NT2/D1 (cell line): ENCODE measurements around the gene FZR1.

Experiments
- DNase-seq: peaks from one replicate; pipeline ENCODE4 v3.0.0-alpha.2; 2011; ENCODE audit warnings: low read depth, low spot score
- H3K27me3 ChIP-seq: 2 replicates; pipeline ENCODE4 v1.6.0; 2011; ENCODE audit warnings: mild to moderate bottlenecking; ENCODE audit not compliant: insufficient read length, insufficient read depth
- H3K36me3 ChIP-seq: 2 replicates; pipeline ENCODE4 v1.6.1; 2011; ENCODE audit warnings: mild to moderate bottlenecking, low read length, mixed read lengths; ENCODE audit not compliant: insufficient read depth, insufficient read length
- H3K4me1 ChIP-seq: 2 replicates; pipeline ENCODE4 v1.5.1; 2011; ENCODE audit not compliant: insufficient read depth, insufficient read length
- H3K4me3 ChIP-seq: 2 replicates; pipeline ENCODE4 v1.5.1; 2011; ENCODE audit warnings: low read depth; ENCODE audit not compliant: insufficient read length
- H3K9ac ChIP-seq: 2 replicates; pipeline ENCODE4 v1.6.0; 2011; ENCODE audit warnings: low read depth; ENCODE audit not compliant: insufficient read length
- H3K9me3 ChIP-seq: 2 replicates; pipeline ENCODE4 v1.5.1; 2011; ENCODE audit warnings: mild to moderate bottlenecking, low read length; ENCODE audit not compliant: insufficient read depth
- SUZ12 ChIP-seq: IDR thresholded peaks from 2 replicates; pipeline ENCODE4 v1.6.1; 2011; ENCODE audit not compliant: insufficient read length, insufficient read depth; ENCODE audit errors: extremely low read depth
- YY1 ChIP-seq: IDR thresholded peaks from 2 replicates; pipeline ENCODE4 v1.6.1; 2011; ENCODE audit not compliant: insufficient read length, insufficient read depth
- ZNF274 ChIP-seq: IDR thresholded peaks from 2 replicates; pipeline ENCODE4 v1.6.1; 2011; ENCODE audit warnings: mild to moderate bottlenecking, low read depth, low read length

Gene FZR1

GRCh38 chr19:3481241-3482090 is 24.6 kb upstream of the FZR1 start:
- peaks cover 11% of the 10 kb centered on the region for H3K4me1 ChIP-seq
- TF ChIP-seq ZNF274 (no peak), YY1 (no peak), SUZ12 (no peak)
- H3K27me3 ChIP-seq, result peaks cover 4% of the 10 kb centered on the region
- DNase-seq, result no peak
- no peak overlapping the region for H3K9ac ChIP-seq
- H3K36me3 ChIP-seq, result no peaks in the 10 kb centered on the region
- H3K4me3 ChIP-seq, result no peak overlapping the region
- no peaks in the 10 kb centered on the region for H3K9me3 ChIP-seq

- TF ChIP-seq YY1, result no peak
- no peak for TF ChIP-seq ZNF274
- no peak for TF ChIP-seq SUZ12
- no peak for DNase-seq
- no peak overlapping the region for H3K4me3 ChIP-seq
Observed at GRCh38 chr19:3482507-3483225, 23.4 kb upstream of the FZR1 start.

GRCh38 chr19:3483226-3483628 is 22.9 kb upstream of the FZR1 start, which contains the start of gene SMIM44:
SMIM44 (minus strand) TSS chr19:3483441; CDS start chr19:3483403, 38 bp downstream.
- DNase-seq, result no peak
- peaks cover 11% of the 10 kb centered on the region for H3K4me1 ChIP-seq
- TF ChIP-seq YY1 (no peak), SUZ12 (no peak), ZNF274 (no peak)
- no peaks in the 10 kb centered on the region for H3K9me3 ChIP-seq
- no peak within 1 kb of the TSS for H3K4me3 ChIP-seq
- H3K27me3 ChIP-seq, result no peaks in the 10 kb centered on the region
- no peak within 1 kb of the TSS for H3K9ac ChIP-seq
- H3K36me3 ChIP-seq, result peaks cover 12% of the 10 kb centered on the region

More at GRCh38 chr19:3482507-3483225, 23.4 kb upstream of the FZR1 start:
- H3K36me3 ChIP-seq, result peaks cover 7% of the 10 kb centered on the region
- no peak overlapping the region for H3K9ac ChIP-seq
- H3K9me3 ChIP-seq, result no peaks in the 10 kb centered on the region
- H3K4me1 ChIP-seq, result peaks cover 11% of the 10 kb centered on the region
- H3K27me3 ChIP-seq, result peaks cover 2% of the 10 kb centered on the region

- H3K4me3 ChIP-seq, result no peak overlapping the region
- H3K4me1 ChIP-seq, result peaks cover 24% of the 10 kb centered on the region
- no peaks in the 10 kb centered on the region for H3K9me3 ChIP-seq
- no peak for DNase-seq
- H3K36me3 ChIP-seq, result peaks cover 76% of the 10 kb centered on the region
- H3K9ac ChIP-seq, result no peak overlapping the region
- no peaks in the 10 kb centered on the region for H3K27me3 ChIP-seq
- TF ChIP-seq YY1 (no peak), ZNF274 (no peak), SUZ12 (no peak)
Observed at GRCh38 chr19:3491396-3492119, 14.6 kb upstream of the FZR1 start.

- peaks cover 77% of the 10 kb centered on the region for H3K36me3 ChIP-seq
- TF ChIP-seq SUZ12, result no peak
- TF ChIP-seq YY1, result no peak
- TF ChIP-seq ZNF274, result no peak
- DNase-seq, result no peak
Observed at GRCh38 chr19:3492131-3492839, 13.8 kb upstream of the FZR1 start.

GRCh38 chr19:3492919-3493318 is 13.2 kb upstream of the FZR1 start:
- Histone ChIP-seq H3K27me3 (no peaks in the 10 kb centered on the region), H3K4me3 (no peak overlapping the region), H3K4me1 (peaks cover 26% of the 10 kb centered on the region), H3K9me3 (no peaks in the 10 kb centered on the region), H3K9ac (no peak overlapping the region), H3K36me3 (peaks cover 80% of the 10 kb centered on the region)
- no peak for DNase-seq
- TF ChIP-seq ZNF274 (no peak), SUZ12 (no peak), YY1 (no peak)

More at GRCh38 chr19:3492131-3492839, 13.8 kb upstream of the FZR1 start:
- no peak overlapping the region for H3K4me3 ChIP-seq
- H3K27me3 ChIP-seq, result no peaks in the 10 kb centered on the region
- H3K4me1 ChIP-seq, result peaks cover 24% of the 10 kb centered on the region
- H3K9ac ChIP-seq, result no peak overlapping the region
- H3K9me3 ChIP-seq, result no peaks in the 10 kb centered on the region
